BLaER1 treated with 17β-estradiol and CSF1 and Interleukin-3, amounts not matched to agents 10 nM and 100 nM (cell line): ENCODE results near the gene DNAJC13.

Experiments used
- H3K27ac ChIP-seq, 11 experiments: shearing (Covaris generic); formaldehyde crosslinking; 2 replicates each; pipeline ENCODE4 v1.8.1; 2022
- H3K27me3 ChIP-seq, 11 experiments: shearing (Covaris generic); formaldehyde crosslinking; 2 replicates each; pipeline ENCODE4 v1.8.1; 2022
- H3K36me3 ChIP-seq, 11 experiments: shearing (Covaris generic); formaldehyde crosslinking; 2 replicates each; pipeline ENCODE4 v1.8.1; 2022
- H3K4me1 ChIP-seq, 10 experiments: shearing (Covaris generic); formaldehyde crosslinking; 2 replicates each; pipeline ENCODE4 v1.8.1; 2022
- H3K4me2 ChIP-seq, 11 experiments: shearing (Covaris generic); formaldehyde crosslinking; 2 replicates each; pipeline ENCODE4 v1.8.1; 2022
- H3K4me3 ChIP-seq, 10 experiments: shearing (Covaris generic); formaldehyde crosslinking; 2 replicates each; pipeline ENCODE4 v1.8.1; 2022
- H3K9ac ChIP-seq, 11 experiments: shearing (Covaris generic); formaldehyde crosslinking; 2 replicates each; pipeline ENCODE4 v1.8.1; 2022
- H3K9me3 ChIP-seq, 11 experiments: shearing (Covaris generic); formaldehyde crosslinking; replicated peaks in 1 of 11; 2 replicates each; pipeline ENCODE4 v1.8.1; 2022
- H4K20me1 ChIP-seq, 11 experiments: shearing (Covaris generic); formaldehyde crosslinking; 2 replicates each; pipeline ENCODE4 v1.8.1; 2022
- Cebpa-rat ChIP-seq, 11 experiments: shearing (Covaris generic); IDR thresholded peaks; 2 replicates each; pipeline ENCODE4 v1.8.1; 2022

The DNAJC13 gene

GRCh38 chr3:132573797-132574211, 156.5 kb downstream of the DNAJC13 start:
- H3K4me2 ChIP-seq = no peak overlapping the region
- H3K9ac ChIP-seq = no peak overlapping the region
- H3K27me3 ChIP-seq = no peaks in the 10 kb centered on the region
- H3K4me3 ChIP-seq = no peak overlapping the region
- peaks cover 24 to 60% (median 37%) of the 10 kb centered on the region in 11 experiments; a peak in 18 of 22 replicates for H3K36me3 ChIP-seq
- H3K27ac ChIP-seq = no peak overlapping the region
- H4K20me1 ChIP-seq = no peaks in the 10 kb centered on the region
- no peak for TF ChIP-seq Cebpa-rat (IDR thresholded peaks at IDR 0.05)
- H3K9me3 ChIP-seq = peaks cover 0 to 16% (median 8%) of the 10 kb centered on the region in 11 experiments; a peak in 15 of 22 replicates
- peaks cover 0 to 15% (median 0%) of the 10 kb centered on the region in 10 experiments; a peak in 6 of 20 replicates for H3K4me1 ChIP-seq

DNA sequence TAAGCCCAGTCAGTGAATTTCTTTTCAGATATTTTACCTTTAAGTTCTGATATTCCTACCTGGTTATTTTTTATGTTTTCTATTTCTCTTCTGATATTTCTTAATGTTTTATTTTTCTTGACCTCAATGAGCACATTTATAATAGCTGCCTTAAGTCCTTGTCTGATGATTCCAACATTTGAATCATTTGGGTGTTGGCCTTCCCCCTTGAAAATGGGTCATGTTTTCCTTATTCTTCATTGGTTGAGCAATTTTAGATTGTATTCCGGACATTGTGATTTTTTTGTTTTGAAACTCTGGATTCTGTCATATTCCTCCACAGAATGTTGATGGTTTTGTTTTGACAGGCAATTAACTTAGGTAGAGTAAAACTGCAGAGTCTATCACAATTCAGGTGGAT, 170.1 kb downstream of the DNAJC13 start:
- Histone ChIP-seq H3K4me1 (no peaks in the 10 kb centered on the region), H3K27ac (no peak overlapping the region), H3K9ac (no peak overlapping the region), H3K27me3 (no peaks in the 10 kb centered on the region), H3K9me3 (peaks cover 0 to 11% (median 6%) of the 10 kb centered on the region in 11 experiments; a peak in 13 of 22 replicates), H3K36me3 (peaks cover 0 to 27% (median 9%) of the 10 kb centered on the region in 11 experiments; a peak in 8 of 22 replicates), H3K4me2 (no peak overlapping the region), H4K20me1 (no peaks in the 10 kb centered on the region), H3K4me3 (no peak overlapping the region)
- no peak for TF ChIP-seq Cebpa-rat (IDR thresholded peaks at IDR 0.05)
